Measurements from ENCODE around the gene FNDC3B.

The FNDC3B gene

GRCh38 chr3:172228036-172228415 is 188.6 kb downstream of the FNDC3B start:
- Histone ChIP-seq H3K27me3 (no peaks in the 10 kb centered on the region), H3K4me3 (ENCODE audit: low read depth in 1 of 2, low read length in 1 of 2) (no peak overlapping the region), H3K27ac (no peak overlapping the region), H3K9me3 (no peaks in the 10 kb centered on the region), H3K4me1 (ENCODE audit: control insufficient read depth in 1 of 2, insufficient read depth in 1 of 2, low read depth in 1 of 2, low read length in 1 of 2) (no peaks in the 10 kb centered on the region), H3K36me3 (peaks cover 12% of the 10 kb centered on the region)
- no peak for TF ChIP-seq CTCF (IDR thresholded peaks at IDR 0.05)

- no peak overlapping the region for H3K4me3 ChIP-seq (ENCODE audit: low read depth in 1 of 2, low read length in 1 of 2)
- no peaks in the 10 kb centered on the region for H3K27me3 ChIP-seq
- peaks cover 5 to 7% of the 10 kb centered on the region in 2 experiments for H3K4me1 ChIP-seq (ENCODE audit: control insufficient read depth in 1 of 2, insufficient read depth in 1 of 2, low read depth in 1 of 2, low read length in 1 of 2)
- no peak overlapping the region for H3K27ac ChIP-seq
- TF ChIP-seq CTCF (IDR thresholded peaks at IDR 0.05): no peak
- no peaks in the 10 kb centered on the region for H3K9me3 ChIP-seq
- peaks cover 12% of the 10 kb centered on the region for H3K36me3 ChIP-seq
These were observed 190.1 kb downstream of the FNDC3B start for GRCh38 chr3:172229462-172229861.

- no peak for TF ChIP-seq CTCF (IDR thresholded peaks at IDR 0.05)
- H3K9me3 ChIP-seq: no peaks in the 10 kb centered on the region
- H3K4me3 ChIP-seq (ENCODE audit: low read depth in 1 of 2, low read length in 1 of 2): no peak overlapping the region
- peaks cover 5 to 7% of the 10 kb centered on the region in 2 experiments for H3K4me1 ChIP-seq (ENCODE audit: control insufficient read depth in 1 of 2, insufficient read depth in 1 of 2, low read depth in 1 of 2, low read length in 1 of 2)
- H3K36me3 ChIP-seq: peaks cover 12% of the 10 kb centered on the region
- no peak overlapping the region for H3K27ac ChIP-seq
- H3K27me3 ChIP-seq: no peaks in the 10 kb centered on the region
These were observed 192.0 kb downstream of the FNDC3B start for GRCh38 chr3:172231318-172231901.

- peak overlapping the region; percentile 9 for H3K27ac ChIP-seq
- peaks cover 7 to 9% of the 10 kb centered on the region in 2 experiments for H3K4me1 ChIP-seq (ENCODE audit: control insufficient read depth in 1 of 2, insufficient read depth in 1 of 2, low read depth in 1 of 2, low read length in 1 of 2)
- H3K27me3 ChIP-seq: no peaks in the 10 kb centered on the region
- TF ChIP-seq CTCF (IDR thresholded peaks at IDR 0.05): no peak
- H3K9me3 ChIP-seq: no peaks in the 10 kb centered on the region
- no peak overlapping the region for H3K4me3 ChIP-seq (ENCODE audit: low read depth in 1 of 2, low read length in 1 of 2)
- peaks cover 4% of the 10 kb centered on the region for H3K36me3 ChIP-seq
These were observed 193.3 kb downstream of the FNDC3B start for GRCh38 chr3:172232579-172233212.

- Histone ChIP-seq H3K36me3 (no peaks in the 10 kb centered on the region), H3K4me1 (ENCODE audit: control insufficient read depth in 1 of 2, insufficient read depth in 1 of 2, low read depth in 1 of 2, low read length in 1 of 2) (peaks cover 7 to 9% of the 10 kb centered on the region in 2 experiments), H3K4me3 (ENCODE audit: low read depth in 1 of 2, low read length in 1 of 2) (no peak overlapping the region), H3K27me3 (no peaks in the 10 kb centered on the region), H3K27ac (peak overlapping the region; percentile 27), H3K9me3 (no peaks in the 10 kb centered on the region)
- no peak for TF ChIP-seq CTCF (IDR thresholded peaks at IDR 0.05)
These were observed 194.3 kb downstream of the FNDC3B start for GRCh38 chr3:172233474-172234277.
